Kidney tubule cell (primary cell): ENCODE measurements around the gene RNU11.
"Not testable (repeated sequence)": the region's sequence is repeated elsewhere in the genome, so short reads cannot be mapped to it uniquely, and the experiment has no call there.

Experiments
- DNase-seq: peaks from one replicate; pipeline ENCODE4 v3.0.0-alpha.2; 2018; ENCODE audit warnings: low spot score

RNU11 gene

GRCh38 chr1:28663871-28664470 is 15.6 kb downstream of the RNU11 start:
- no peak for DNase-seq

- DNase-seq: no peak
Measured at GRCh38 chr1:28666806-28667205, 18.4 kb downstream of the RNU11 start.

- peak; percentile 90 for DNase-seq
Measured at GRCh38 chr1:28668191-28668955, 20.0 kb downstream of the RNU11 start, which contains the start of gene GMEB1. Gene GMEB1, plus strand, starts transcription at chr1:28668784. Its CDS starts 14,829 bp downstream, at chr1:28683613.

GRCh38 chr1:28668956-28669723 is 20.7 kb downstream of the RNU11 start:
- peak; percentile 45 for DNase-seq

- no peak for DNase-seq
Measured at GRCh38 chr1:28671254-28671780, 22.9 kb downstream of the RNU11 start.

- not testable (repeated sequence) for DNase-seq
Measured at GRCh38 chr1:28672971-28673370, 24.6 kb downstream of the RNU11 start.

- no peak for DNase-seq
Measured at GRCh38 chr1:28675924-28676257, 27.5 kb downstream of the RNU11 start.

- no peak for DNase-seq
Measured at GRCh38 chr1:28680151-28680550, 31.8 kb downstream of the RNU11 start.

- DNase-seq: no peak
Measured at GRCh38 chr1:28682840-28683239, 34.4 kb downstream of the RNU11 start.

GRCh38 chr1:28684937-28685336 is 36.5 kb downstream of the RNU11 start:
- DNase-seq: no peak

GRCh38 chr1:28691627-28692026 is 43.2 kb downstream of the RNU11 start:
- not testable (repeated sequence) for DNase-seq
